SU-DHL-6 (cell line): ENCODE results near the gene EFL1.

Experiments
- H2AFZ ChIP-seq: fragments of 200-600 bp; sonication (generic); 2 replicates; pipeline ENCODE4 v1.6.1; 2014; ENCODE audit warnings: low read depth, mild to moderate bottlenecking, moderate library complexity, mixed read lengths, antibody characterized with exemption, low read length; ENCODE audit not compliant: severe bottlenecking
- H3F3A ChIP-seq: fragments of 200-600 bp; shearing (Covaris generic); 2 replicates; pipeline ENCODE4 v1.6.0; 2016; ENCODE audit warnings: antibody characterized with exemption, mild to moderate bottlenecking; ENCODE audit not compliant: insufficient read depth
- H3K27ac ChIP-seq: fragments of 200-600 bp; sonication (generic); 2 replicates; pipeline ENCODE4 v1.5.1; 2016; ENCODE audit warnings: low read depth, mild to moderate bottlenecking, low read length, moderate library complexity, mixed read lengths
- H3K27me3 ChIP-seq: fragments of 200-600 bp; sonication (generic), shearing (Covaris generic); 2 replicates; pipeline ENCODE4 v1.6.0; 2014; ENCODE audit warnings: mild to moderate bottlenecking, low read length
- H3K36me3 ChIP-seq: fragments of 200-600 bp; sonication (generic); 2 replicates; pipeline ENCODE4 v1.6.1; 2014; ENCODE audit warnings: mild to moderate bottlenecking, low read length, mixed read lengths
- H3K4me2 ChIP-seq: fragments of 300-600, 200-600 bp; shearing (Covaris generic), sonication (generic); 2 replicates; pipeline ENCODE4 v1.6.0; 2014; ENCODE audit warnings: low read length, low read depth, mild to moderate bottlenecking; ENCODE audit not compliant: poor library complexity, severe bottlenecking
- H3K4me3 ChIP-seq: fragments of 200-600 bp; sonication (generic); 2 replicates; pipeline ENCODE4 v1.5.1; 2014; ENCODE audit warnings: antibody characterized with exemption, low read length, mild to moderate bottlenecking, mixed read lengths; ENCODE audit not compliant: insufficient read depth, poor library complexity, severe bottlenecking
- H3K79me2 ChIP-seq: fragments of 200-600 bp; sonication (generic); 2 replicates; pipeline ENCODE4 v1.6.1; 2014; ENCODE audit warnings: mild to moderate bottlenecking, low read length, moderate library complexity; ENCODE audit not compliant: insufficient read depth
- H3K9ac ChIP-seq: fragments of 200-600 bp; sonication (generic); 2 replicates; pipeline ENCODE4 v1.7.0; 2014; ENCODE audit warnings: mild to moderate bottlenecking, low read length
- H3K9me2 ChIP-seq: fragments of 200-600 bp; sonication (generic); replicated peaks from 2 replicates; pipeline ENCODE4 v1.6.1; 2014; ENCODE audit warnings: low read length; ENCODE audit not compliant: insufficient read depth
- H3K9me3 ChIP-seq: fragments of 200-600 bp; sonication (generic); 2 replicates; pipeline ENCODE4 v1.6.1; 2014; ENCODE audit warnings: low read length, mixed read lengths; ENCODE audit not compliant: insufficient read depth
- H4K20me1 ChIP-seq: fragments of 200-600 bp; sonication (generic); 2 replicates; pipeline ENCODE4 v1.6.1; 2014; ENCODE audit warnings: low read depth, mild to moderate bottlenecking, antibody characterized with exemption, low read length, moderate library complexity, mixed read lengths
- CTCF ChIP-seq: fragments of 200-600 bp; sonication (generic); IDR thresholded peaks from one replicate; pipeline ENCODE4 v1.5.1; 2017; ENCODE audit warnings: antibody characterized with exemption, mild to moderate bottlenecking, low read length, moderate library complexity; ENCODE audit not compliant: insufficient read depth, poor library complexity, severe bottlenecking
- EZH2phosphoT487 ChIP-seq: fragments of 200-600 bp; sonication (generic), shearing (Covaris generic); conservative IDR thresholded peaks from 2 replicates; pipeline ENCODE4 v1.6.1; 2018; ENCODE audit warnings: mild to moderate bottlenecking, antibody characterized with exemption, low read length, moderate library complexity, mixed read lengths

EFL1 gene

DNA sequence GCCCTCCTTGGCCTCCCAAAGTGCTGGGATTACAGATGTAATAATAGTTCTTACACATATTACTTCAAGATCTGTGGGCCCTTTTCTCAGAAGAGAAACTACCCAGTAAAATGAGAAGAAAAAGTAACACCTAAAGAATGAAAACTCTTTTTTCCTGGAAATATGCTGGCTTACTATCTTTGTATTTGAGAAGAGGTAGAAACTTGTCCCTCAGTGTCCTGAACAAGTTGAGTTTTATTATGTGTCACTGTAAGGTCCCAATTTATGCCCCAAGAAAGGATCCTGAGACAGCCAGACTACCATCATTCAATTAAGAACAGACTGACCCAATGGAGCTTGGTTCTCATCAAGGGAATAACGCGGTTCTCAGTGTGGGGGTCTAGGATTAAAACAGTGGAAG is 93.8 kb downstream of the EFL1 start:
- H2AFZ ChIP-seq, result no peak overlapping the region
- no peak for TF ChIP-seq EZH2phosphoT487
- no peaks in the 10 kb centered on the region for H3K9me2 ChIP-seq
- H3K79me2 ChIP-seq, result no peaks in the 10 kb centered on the region
- no peaks in the 10 kb centered on the region for H3F3A ChIP-seq
- H3K27ac ChIP-seq, result no peak overlapping the region
- H3K9ac ChIP-seq, result no peak overlapping the region
- H3K36me3 ChIP-seq, result no peaks in the 10 kb centered on the region
- no peaks in the 10 kb centered on the region for H3K9me3 ChIP-seq
- H3K27me3 ChIP-seq, result no peaks in the 10 kb centered on the region
- no peaks in the 10 kb centered on the region for H4K20me1 ChIP-seq
- H3K4me2 ChIP-seq, result no peak overlapping the region
- no peak overlapping the region for H3K4me3 ChIP-seq

- H3F3A ChIP-seq, result no peaks in the 10 kb centered on the region
- no peak overlapping the region for H2AFZ ChIP-seq
- H3K79me2 ChIP-seq, result no peaks in the 10 kb centered on the region
- no peaks in the 10 kb centered on the region for H3K9me3 ChIP-seq
- no peaks in the 10 kb centered on the region for H3K27me3 ChIP-seq
- H3K36me3 ChIP-seq, result no peaks in the 10 kb centered on the region
- H3K27ac ChIP-seq, result no peak overlapping the region
- no peak overlapping the region for H3K9ac ChIP-seq
- H3K4me3 ChIP-seq, result no peak overlapping the region
- H3K9me2 ChIP-seq, result no peaks in the 10 kb centered on the region
- no peaks in the 10 kb centered on the region for H4K20me1 ChIP-seq
- TF ChIP-seq EZH2phosphoT487 (no peak), CTCF (no peak)
- no peak overlapping the region for H3K4me2 ChIP-seq
Measured at GRCh38 chr15:82168296-82168695, 94.2 kb downstream of the EFL1 start.

DNA sequence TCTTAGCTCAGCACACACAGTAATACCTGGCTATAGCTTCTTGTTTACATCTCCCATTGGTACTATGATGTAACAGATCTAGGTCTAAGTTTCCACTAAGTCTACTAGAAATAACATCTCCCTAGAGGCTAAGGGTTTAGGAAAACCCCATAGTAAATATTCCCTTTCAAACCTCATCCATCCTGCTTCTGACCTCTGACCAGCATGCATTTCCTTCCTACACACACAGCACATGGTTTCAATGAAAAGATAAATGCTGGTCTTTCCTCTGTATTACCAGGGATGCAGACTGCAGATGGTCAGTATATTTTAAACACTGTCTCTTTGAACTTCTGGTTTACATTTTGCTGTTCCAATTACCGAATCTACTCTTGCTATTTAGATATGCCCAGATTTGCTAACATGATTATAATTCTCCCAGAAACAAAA is 96.6 kb downstream of the EFL1 start:
- Histone ChIP-seq H3K36me3 (no peaks in the 10 kb centered on the region), H3K27me3 (no peaks in the 10 kb centered on the region), H3F3A (no peaks in the 10 kb centered on the region), H3K9me2 (no peaks in the 10 kb centered on the region), H3K79me2 (no peaks in the 10 kb centered on the region), H3K4me3 (no peak overlapping the region), H3K4me2 (no peak overlapping the region), H2AFZ (no peak overlapping the region), H4K20me1 (no peaks in the 10 kb centered on the region), H3K27ac (no peak overlapping the region), H3K9me3 (no peaks in the 10 kb centered on the region), H3K9ac (no peak overlapping the region)
- TF ChIP-seq CTCF (no peak), EZH2phosphoT487 (no peak)

DNA sequence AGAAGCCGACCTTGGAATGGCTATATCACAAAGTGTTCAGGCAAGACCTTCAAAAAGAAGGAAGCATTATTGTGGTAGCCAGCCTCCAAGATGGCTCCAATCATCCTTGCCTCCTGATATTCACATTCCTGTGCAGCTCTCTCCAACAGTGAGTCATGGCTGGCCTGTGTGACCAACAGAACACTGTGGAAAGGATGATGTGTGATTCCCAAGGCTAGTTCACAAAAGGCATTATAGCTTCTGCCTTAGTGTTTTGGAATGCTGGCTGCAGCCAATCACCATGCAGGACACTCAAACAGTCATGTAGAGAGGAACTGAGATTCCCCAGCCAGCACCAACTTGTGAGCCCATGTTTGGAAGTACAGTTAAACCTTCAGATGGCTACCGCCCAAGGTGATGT is 102.6 kb downstream of the EFL1 start:
- Histone ChIP-seq H4K20me1 (no peaks in the 10 kb centered on the region), H3K79me2 (no peaks in the 10 kb centered on the region), H3K9me3 (no peaks in the 10 kb centered on the region), H3K27ac (no peak overlapping the region), H2AFZ (no peak overlapping the region), H3F3A (no peaks in the 10 kb centered on the region), H3K9me2 (no peaks in the 10 kb centered on the region), H3K4me2 (no peak overlapping the region), H3K27me3 (no peaks in the 10 kb centered on the region), H3K36me3 (peaks cover 18% of the 10 kb centered on the region; the same call in 1 of the 2 replicates), H3K9ac (no peak overlapping the region), H3K4me3 (no peak overlapping the region)
- TF ChIP-seq CTCF, result no peak
- no peak for TF ChIP-seq EZH2phosphoT487
